Hematopoietic multipotent progenitor cell treated with erythropoietin and hydrocortisone succinate and interleukin-3 and kit ligand, for 4 days (in vitro differentiated cells): Measurements from ENCODE around the gene ISG20.
"Not testable (repeated sequence)": the region's sequence is repeated elsewhere in the genome, so short reads cannot be mapped to it uniquely, and the experiment has no call there.

ENCODE experiments used
- DNase-seq: peaks from one replicate; pipeline ENCODE4 v3.0.0-alpha.2; 2015

ISG20 gene

GRCh38 chr15:88619796-88620195, 19.0 kb upstream of the ISG20 start:
- DNase-seq = no peak

GRCh38 chr15:88620995-88621772, 17.6 kb upstream of the ISG20 start, which contains the start of gene AEN:
Gene AEN (plus strand): TSS chr15:88621340. CDS start chr15:88626210, 4,870 bp downstream.
- DNase-seq = peak; percentile 98

GRCh38 chr15:88621789-88622604, 16.8 kb upstream of the ISG20 start:
- DNase-seq = peak; percentile 80

- no peak for DNase-seq
Observed at GRCh38 chr15:88622605-88622975, 16.2 kb upstream of the ISG20 start.

GRCh38 chr15:88623061-88623460, 15.8 kb upstream of the ISG20 start:
- DNase-seq = no peak

GRCh38 chr15:88623632-88624031, 15.2 kb upstream of the ISG20 start:
- DNase-seq = no peak

- peak; percentile 76 for DNase-seq
Observed at GRCh38 chr15:88624156-88624970, 14.5 kb upstream of the ISG20 start.

GRCh38 chr15:88624971-88625490, 13.8 kb upstream of the ISG20 start:
- DNase-seq = no peak

- no peak for DNase-seq
Observed at GRCh38 chr15:88625943-88626741, 12.7 kb upstream of the ISG20 start.

- DNase-seq = no peak
Observed at GRCh38 chr15:88627463-88627862, 11.4 kb upstream of the ISG20 start.

- DNase-seq = peak; percentile 90
Observed at GRCh38 chr15:88628018-88628654, 10.7 kb upstream of the ISG20 start.

GRCh38 chr15:88629071-88629470, 9.7 kb upstream of the ISG20 start:
- no peak for DNase-seq

- no peak for DNase-seq
Observed at GRCh38 chr15:88630141-88630721, 8.6 kb upstream of the ISG20 start.

GRCh38 chr15:88630798-88631463, 7.9 kb upstream of the ISG20 start:
- no peak for DNase-seq

GRCh38 chr15:88631464-88632028, 7.3 kb upstream of the ISG20 start:
- no peak for DNase-seq

- not testable (repeated sequence) for DNase-seq
Observed at GRCh38 chr15:88632797-88633196, 6.0 kb upstream of the ISG20 start.

- no peak for DNase-seq
Observed at GRCh38 chr15:88634449-88634848, 4.4 kb upstream of the ISG20 start.

- peak; percentile 57 for DNase-seq
Observed at GRCh38 chr15:88635318-88635717, 3.5 kb upstream of the ISG20 start.

- no peak for DNase-seq
Observed at GRCh38 chr15:88636050-88636449, 2.8 kb upstream of the ISG20 start.

GRCh38 chr15:88636654-88637053, 2.2 kb upstream of the ISG20 start:
- DNase-seq = no peak
